Hematopoietic multipotent progenitor cell treated with erythropoietin and hydrocortisone succinate and interleukin-3 and kit ligand, for 4 days (in vitro differentiated cells): Measurements from ENCODE around the gene CST9L.
A peak's percentile ranks its signal among the peaks of the same experiment; 100 is the strongest.

ENCODE experiments used
- DNase-seq: peaks from one replicate; pipeline ENCODE4 v3.0.0-alpha.2; 2015

Gene CST9L, protein sequence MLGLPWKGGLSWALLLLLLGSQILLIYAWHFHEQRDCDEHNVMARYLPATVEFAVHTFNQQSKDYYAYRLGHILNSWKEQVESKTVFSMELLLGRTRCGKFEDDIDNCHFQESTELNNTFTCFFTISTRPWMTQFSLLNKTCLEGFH

DNA sequence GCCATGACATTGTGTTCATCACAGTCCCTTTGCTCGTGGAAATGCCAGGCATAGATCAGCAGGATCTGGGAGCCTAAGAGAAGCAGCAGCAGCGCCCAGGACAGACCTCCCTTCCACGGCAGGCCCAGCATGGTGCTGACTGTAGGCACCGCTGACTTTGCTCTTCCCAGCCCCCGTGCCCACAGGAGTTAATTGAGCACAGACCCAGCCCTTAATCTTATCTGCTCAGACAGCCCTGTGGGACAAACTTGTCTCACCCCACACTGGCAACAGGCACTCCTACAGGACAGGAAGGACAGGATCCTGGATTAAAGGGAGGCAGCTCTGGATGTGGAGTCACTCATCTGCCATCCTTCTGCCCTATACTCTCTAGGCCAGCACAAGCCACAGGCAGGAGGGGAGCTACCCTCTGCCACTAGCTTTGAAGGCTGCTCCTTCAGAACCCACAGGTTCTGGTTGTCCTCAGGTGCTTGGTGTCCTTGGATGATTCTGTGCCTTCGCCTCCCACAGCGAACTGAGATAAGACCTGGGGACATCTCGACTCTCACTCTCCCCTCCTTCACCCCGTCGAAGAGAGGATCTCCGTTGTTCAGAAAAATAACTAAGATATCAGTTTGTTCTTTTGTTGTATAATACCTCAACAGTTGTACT lies at the start of gene CST9L:
TSS of gene CST9L (minus strand) at position 165 of the 651 bp plus-strand sequence. CDS start at position 131, 34 bp downstream.
- DNase-seq: peak; percentile 35

DNA sequence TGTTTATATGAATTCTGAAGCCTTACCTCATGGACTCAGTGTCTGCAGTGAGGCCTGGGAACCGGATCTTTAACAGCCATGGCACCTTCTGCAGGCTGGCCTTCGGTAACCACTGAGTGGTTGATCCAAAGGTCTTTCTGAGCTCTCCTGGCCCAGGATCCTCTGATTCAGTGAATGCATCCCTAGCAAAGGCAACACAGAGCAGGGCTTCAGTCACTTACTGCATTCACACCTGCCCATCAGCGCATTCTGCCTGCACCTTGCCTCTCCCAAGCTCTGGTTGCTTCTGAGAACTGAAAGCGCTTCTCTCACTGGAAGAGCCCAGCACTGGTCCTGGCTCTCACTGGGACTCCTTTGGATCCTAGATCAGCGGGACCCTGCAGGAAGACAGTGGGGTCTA lies 45.9 kb upstream of the CST9L start:
- no peak for DNase-seq

DNA sequence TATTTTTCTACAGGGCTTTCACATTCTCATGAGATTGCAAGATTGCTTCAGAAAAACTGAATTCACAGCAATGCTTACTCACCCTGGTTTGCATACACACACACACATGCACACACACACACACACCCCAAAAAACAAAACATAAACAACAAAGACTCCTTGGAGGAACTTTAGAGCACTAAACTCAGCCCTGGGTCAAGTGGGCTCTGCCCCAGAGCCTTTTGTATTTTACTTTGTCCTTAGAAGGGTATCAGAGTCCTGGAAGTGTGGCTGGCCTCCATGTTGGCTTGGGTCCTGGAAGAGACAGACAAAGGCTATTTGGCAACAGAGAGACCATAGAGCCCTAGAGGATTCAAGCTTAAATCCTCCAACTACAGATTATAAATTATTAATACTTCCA lies 45.4 kb upstream of the CST9L start:
- no peak for DNase-seq

DNA sequence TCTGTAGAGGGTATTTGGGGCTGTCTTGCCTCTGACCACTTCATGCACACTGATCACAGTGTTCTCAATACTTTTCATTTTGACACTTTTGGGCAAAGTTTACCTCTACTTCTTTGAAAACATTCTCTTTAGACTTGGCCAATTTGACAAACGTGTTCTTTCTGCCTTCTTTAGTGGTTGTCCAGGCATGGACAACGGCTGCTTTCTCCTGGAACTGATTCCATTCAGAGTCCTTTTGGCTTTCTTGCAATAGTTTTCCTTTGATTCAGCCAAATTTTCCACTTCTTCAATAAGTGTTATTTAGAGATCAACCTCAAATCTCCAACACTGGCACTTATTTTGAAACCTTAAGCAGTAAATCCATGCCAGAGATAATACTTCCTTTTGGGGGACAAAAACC lies 44.1 kb upstream of the CST9L start:
- no peak for DNase-seq

DNA sequence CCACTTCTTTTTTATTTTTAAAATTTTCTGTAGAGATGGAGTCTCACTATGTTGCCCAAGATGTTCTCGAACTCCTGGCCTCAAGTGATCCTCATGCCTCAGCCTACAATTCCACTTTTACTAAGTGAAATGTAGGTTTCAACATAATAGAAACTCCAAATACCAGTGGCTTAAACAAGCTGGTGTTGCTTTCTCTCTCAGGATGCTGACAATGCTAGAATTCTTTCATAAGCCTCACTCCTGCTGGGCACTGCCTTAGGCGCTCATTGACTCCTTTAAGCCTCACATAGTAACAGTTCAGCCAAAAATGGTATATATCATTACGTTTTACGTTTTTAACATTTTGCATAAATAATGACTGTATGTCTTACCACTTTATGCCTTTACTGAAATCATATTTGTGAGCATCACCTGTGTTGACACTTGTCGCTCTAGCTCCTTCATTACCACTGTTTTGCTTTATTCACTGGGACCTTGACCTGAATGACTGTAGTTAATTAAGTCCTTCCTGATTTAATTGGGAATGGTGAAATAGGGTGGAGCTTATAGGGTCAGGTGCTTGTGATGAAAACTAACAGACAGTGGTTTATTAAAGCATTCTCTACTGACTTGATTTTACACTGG lies 41.3 kb upstream of the CST9L start:
- DNase-seq: no peak

DNA sequence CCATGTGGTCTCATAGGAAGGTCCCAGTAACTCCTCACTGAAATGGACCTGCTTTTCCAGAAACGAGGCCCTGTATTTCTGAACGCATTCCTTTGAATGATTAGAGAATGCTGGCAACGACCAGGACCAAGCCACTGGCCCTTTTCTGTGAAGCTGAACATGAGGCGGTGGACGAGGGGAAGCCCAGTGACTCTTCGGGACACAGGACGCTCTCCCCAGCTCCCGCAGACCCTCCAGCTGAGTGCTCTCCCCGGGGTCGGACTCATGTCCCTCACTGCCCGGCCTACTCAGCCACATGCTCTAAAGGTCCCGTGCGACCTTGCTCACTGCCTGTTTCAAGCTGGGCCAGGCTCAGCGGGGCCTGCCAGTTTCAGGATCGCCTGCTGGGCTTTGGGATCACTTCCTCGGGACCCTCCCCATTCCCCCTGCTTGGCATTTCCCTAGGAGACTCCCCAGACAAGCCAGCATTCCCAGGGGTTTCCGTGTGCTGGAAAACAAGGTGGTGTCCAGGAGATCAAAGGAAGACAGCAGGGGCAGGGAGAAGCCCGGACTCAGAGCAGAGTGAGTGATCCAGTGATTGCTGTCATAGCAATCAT lies 40.1 kb upstream of the CST9L start:
- DNase-seq: no peak

DNA sequence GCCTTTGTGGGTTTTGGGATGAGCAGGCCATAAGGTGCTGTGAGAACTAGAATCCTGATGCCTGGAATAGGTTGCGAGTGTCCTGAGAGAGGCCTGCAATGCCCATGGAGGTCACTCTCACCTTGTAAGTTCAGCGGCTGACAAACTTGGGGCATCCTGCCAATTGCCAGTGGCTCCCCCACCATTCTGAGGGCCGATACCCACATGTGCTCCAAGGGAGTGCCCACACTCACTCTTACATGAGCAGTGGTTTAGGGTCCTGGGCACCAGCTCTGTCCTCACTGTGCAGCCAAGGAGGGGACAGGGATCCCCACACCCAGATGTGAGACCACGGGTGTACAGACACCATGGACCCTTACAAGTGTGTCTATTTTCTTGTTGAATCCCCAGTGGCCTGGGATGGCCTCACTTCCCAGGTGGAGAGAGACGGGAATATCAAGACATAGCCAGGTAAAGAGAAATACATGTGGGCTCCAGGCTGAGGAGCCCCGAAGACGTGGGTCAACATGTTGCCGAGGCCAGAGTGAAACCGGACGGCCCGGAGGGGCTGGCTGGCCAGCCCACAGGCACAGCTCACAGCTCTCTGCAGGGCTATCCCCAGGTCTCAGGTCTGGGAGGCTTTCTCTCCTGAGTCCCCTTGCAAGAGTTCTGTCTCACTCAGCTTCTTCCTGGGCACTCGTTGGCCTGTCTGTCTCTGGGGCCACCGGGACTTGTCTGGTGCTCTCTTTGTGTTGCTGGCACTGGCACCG lies 39.4 kb upstream of the CST9L start:
- DNase-seq: no peak

DNA sequence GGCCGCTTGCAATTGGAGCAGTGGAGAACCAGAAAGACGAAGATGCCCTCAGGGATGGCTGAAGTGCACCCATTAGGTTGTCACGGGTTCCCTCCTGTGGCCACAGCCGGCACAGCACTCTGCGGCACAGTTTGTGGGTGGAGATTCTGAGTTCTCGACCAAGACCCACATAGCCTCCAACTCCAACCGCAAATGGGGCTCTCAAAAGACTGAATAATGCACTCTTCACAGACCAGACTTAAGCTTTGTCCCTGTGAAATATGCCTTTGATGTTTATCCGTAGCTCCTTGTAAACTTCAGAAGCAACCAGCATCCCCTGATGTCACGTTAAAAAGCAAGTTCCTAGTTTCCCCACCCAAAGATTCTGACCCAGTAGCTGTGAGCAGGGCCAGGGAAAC lies 38.4 kb upstream of the CST9L start:
- peak; percentile 87 for DNase-seq

DNA sequence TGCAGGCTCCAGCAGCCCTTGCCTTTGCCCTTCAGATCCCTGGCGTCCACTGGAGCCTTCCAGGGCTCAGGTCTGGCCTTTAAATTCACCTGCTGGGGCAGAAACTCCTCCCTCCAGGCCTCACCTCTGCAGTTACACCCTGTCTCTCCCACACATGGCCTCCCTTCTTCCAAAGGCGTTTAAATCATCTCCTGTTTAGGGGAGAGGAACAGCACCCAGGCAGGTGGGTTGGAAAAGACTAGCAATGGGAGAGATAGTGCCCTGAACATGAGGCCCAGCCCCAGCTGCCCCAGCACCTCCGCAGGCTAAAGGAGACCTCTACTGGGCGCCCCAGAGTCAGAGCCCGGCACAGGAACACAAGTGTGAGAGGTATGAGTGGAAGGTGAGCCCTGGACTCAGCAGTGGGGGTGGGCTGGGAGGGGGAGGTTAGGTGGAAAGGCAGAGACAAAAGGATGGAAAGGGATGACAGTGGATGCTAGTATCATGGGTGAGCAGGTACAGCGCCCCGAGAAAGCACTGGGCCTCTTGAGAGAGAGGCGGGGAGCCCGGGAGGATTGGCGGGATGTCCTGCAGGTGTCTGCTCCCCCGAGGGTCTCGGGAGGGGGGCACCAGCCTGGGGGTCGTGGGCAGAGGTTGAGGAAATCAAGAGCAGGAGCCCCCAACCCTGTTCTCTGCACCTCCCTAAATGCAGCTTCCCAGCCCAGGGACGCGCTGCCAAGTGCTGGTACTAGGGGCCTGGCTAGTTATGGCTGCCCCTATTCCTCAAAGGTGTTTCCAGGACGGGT lies 37.8 kb upstream of the CST9L start, which contains the start of gene CST9:
TSS of gene CST9 (minus strand) at position 51 of the 785 bp plus-strand sequence. CDS start 53 bp downstream, outside the sequence.
- no peak for DNase-seq

DNA sequence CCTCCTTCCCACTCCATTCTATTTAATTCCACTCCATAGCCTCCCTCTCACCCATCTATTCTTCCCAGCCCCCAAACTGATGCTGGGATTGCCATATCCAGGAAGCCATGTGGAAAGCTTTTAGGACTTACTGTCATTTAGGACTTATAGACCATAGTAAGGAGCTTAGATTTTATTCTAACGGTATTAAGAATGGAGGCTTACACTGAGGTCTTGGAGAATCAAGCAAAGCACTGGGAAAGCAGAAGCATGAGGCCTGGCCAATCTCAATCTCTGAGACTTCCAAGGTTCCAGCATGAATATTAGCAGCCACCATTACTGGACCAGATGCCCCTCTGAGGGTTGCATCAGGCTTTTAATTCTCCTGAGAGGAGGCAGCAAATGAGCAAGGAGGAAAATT lies 36.0 kb upstream of the CST9L start:
- DNase-seq: no peak

DNA sequence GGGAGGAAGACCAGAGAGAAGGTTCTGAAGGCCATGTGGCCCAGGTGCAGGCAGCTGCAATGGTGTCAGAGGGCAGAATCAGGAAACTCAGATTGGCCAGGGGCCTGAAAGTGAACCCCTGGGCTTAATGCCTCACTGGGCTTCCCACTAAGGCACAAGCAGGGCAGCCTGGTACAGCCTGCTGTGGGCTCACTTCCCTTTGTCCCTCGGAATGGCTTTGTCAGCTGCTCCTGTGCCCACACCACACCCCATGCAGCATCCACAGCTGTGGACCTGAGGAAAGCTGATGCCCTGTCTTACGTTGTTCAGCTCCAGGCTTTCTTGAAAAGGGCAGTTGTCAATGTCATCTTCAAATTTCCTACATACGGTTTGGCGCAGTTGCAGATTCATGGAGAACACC lies 35.0 kb upstream of the CST9L start:
- no peak for DNase-seq

DNA sequence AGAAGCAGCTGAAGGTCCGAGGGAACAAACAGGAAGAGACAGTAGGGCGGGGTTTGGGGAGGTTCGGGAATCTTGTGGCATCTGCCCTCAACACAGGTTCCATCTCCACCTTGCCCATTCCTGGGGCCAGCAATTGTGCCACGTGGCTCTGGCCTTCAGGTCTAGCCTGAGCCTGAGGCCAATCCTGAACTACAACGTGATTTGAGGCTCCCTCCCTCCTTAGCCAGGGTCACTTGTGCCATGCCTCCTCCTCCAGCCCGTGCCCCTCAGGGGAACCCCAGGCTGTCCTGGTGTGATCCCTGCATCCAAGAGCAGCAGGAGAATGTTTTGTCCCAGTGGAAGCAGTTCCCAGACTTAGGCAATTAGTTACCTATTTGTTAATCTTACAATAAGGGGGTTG lies 34.4 kb upstream of the CST9L start:
- DNase-seq: no peak

DNA sequence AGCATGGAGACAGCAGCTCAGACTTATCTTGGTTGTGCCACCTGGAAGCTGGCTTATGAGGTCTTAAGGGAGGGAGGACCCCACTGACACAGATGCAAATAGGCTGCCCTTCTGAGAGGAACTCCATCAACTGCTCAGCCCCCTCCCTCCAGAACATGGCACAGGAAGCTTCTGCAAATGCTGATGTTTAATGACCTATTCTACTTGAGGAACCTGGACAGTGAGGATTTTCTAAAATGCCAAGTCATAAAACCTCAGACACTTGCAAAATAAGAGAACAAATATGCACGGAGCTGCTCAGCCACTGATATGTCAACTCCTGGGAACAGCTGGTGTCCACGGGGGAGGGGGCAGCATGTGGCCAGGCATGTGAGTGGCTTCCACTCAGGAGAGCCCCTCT lies 34.0 kb upstream of the CST9L start:
- DNase-seq: peak; percentile 74

DNA sequence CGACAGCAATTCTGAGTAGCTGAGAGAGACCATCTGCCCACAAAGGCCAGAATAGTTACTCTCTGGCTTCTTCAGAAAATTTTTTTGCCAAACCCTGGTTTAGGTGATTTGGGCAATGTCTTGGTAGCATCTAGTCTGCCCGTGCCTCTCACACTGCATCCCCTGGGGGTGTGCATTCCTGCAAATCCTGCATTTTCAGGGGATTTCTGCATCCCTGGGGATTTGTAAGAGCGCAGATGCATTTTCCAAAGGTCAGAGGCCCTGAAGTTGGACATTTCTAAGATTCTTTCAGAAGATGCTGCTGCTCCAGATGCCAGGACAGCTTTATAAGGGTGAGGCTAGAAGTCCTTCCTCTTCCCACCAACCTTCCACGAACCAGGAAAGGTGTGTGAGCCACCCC lies 33.4 kb upstream of the CST9L start:
- DNase-seq: no peak

DNA sequence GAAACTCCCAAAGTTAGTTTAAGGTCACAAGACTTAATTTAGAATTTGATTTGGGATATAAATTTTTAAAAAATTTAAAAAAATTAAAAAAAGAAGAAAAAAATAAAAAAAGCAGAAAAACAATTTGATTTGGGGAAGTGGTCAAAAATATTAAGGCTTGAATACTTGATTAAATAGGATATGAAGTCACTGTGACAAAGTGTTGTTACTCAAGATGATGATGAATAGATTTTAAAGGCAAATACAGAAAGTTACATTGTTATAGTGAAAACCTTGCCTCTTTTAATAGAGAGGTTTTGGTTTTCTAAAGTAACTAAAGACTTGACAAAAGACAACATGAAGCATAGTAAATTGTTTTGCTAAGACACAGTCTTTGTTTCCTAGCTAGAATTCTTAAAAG lies 30.2 kb upstream of the CST9L start:
- no peak for DNase-seq

DNA sequence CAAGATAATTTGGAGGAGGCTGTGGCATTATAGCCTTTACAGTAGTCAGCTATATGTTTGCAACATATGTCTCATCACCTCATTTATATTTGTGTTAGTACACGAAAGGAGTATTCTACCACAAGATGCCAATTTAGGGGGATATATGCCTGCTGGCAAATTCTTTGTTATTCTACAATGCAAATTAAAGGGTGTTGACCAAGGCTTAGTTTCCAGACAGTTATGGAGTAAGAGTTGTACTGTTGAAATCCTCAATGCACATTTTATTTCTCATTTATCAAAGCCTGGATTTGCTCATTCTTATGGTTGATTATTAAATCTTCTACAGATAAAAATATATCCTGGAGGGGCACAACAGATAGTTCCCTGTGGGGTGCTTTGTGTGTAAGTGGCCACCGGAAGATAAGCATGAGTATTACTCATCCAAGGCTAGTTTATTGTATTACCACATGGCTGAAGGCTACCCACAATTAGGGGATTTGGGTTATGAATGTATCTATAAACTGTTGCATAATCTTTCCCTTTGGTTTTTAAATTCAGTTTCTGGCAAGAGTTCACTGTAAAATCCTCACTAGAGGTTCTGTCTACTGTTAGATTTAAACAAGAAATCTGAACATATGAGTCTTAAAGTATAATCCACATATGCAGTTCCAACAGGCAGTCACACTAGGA lies 28.4 kb upstream of the CST9L start:
- DNase-seq: peak; percentile 21

DNA sequence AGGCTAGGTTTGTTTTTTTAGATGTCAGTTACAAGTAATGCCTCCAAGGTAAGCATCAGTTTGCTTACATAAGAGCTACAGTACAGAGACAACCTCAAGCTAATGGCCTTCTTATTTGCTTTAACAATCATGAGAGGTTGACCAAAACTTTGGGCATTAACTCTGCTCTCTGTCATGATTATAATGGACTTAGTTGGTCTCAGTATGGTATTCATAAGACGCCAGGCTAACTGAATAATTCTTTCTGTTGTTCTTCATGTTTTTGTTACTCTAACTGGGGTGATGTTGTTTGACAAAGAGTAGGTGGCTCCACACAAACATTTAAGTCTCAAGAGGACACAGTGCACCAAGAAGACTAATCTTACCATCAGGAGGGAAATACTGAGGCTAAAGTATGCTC lies 27.7 kb upstream of the CST9L start:
- DNase-seq: no peak

DNA sequence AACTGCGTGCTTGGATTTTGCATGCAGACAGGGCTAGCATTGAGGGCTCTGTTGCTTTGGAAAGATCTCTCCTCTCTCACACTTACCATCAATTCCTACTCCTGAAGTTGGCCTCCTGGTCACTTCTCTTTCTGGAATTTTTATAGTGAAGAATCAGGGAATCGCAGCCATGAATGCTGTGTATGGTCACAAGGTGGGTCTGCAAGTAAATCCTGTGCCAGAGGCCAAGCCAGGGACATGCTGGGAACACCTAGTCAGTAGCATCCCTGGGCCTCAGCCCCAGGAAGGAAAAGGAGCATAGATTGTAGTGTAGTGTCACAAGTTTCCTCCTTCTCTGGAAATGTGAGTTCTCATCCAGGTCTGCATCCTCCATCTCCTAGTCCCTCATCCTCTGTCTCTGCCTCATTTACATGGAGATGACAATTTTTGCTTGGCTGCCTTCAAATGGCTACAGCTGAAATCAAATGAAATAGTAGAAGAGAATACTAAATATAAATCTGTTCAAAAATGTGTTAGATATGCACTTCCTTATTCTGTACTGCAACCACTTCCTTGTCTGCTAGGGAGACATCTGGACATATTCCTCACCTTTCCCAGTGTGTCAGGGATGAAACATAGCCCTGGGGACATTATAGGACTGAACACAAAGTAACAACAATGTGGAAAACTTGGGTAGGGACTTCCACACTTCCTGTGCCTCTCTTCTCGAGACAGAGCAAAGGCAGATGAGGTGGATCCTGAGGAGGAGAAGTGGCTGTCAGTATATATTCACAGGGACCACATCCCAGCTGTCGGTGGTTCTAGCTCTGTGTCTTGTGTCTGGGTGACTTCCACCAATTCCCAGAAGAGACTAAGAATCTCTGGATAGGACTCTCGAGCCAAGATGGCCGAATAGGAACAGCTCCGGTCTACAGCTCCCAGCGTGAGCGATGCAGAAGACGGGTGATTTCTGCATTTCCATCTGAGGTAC lies 20.4 kb upstream of the CST9L start:
- DNase-seq: no peak

DNA sequence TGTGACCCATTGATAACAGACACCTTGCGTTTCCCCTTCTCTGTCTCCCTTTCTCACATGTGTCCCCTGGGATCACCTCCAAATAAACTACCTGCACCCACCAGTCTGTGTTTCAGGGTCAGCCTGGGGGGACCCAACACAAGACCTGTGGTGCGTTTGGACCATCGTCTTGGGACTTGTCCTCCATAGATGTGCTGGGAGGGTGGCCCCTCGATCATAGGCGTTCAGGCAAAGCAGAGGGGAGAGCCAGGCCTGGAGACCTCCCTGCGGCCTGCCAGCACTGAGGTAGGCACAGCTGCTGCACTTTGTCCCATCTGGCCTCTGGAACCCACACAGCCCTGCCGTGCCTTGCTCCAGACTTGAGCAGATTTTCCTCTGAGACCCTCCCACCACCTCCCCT lies 19.3 kb upstream of the CST9L start:
- no peak for DNase-seq

DNA sequence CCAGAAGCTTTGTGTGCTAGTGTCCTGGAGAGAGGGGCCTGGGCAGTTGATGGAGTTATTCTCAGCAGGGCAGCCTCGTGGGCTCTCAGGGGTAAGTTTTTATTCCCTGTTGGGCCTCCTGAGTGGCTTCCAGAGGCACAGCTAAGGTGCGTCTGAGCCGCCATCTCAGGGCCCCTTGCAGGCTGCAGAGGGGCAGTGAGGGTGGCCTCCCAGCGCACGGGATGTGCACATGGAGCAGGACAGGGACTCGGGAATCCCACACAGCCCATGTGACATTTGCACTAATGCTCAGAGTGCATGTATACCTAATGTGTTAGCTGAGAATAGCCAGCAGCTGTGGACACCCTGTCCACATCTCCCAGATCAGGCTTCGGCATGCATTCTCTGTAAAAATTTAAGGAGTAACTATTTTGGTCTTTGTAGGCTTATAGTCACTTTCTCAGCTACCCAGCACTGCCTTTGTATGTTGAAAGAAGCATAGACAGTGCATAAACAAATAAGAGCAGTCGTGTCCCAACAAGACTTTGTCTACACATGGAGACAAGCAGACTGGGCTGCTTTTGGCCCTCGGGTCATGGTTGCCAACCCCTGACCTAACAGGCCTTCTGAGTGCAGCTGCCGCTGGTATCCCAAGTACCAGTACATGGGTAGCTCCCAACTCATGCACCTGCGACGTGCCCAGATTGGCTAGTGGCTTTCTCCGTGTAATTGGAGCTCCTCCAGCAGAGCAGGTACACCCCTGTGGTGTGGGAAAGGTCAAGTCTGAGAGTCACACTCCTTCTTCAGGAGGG lies 18.6 kb upstream of the CST9L start:
- no peak for DNase-seq
